GM21360 (cell line): Measurements from ENCODE around the gene BANF2.
"Not testable (repeated sequence)": the region's sequence is repeated elsewhere in the genome, so short reads cannot be mapped to it uniquely, and the experiment has no call there.

Source experiments
- ATAC-seq: cut with Tn5 transposase; IDR thresholded peaks from one replicate; pipeline ENCODE4 v1.9.1; 2021; ENCODE audit warnings: mild to moderate bottlenecking, moderate library complexity; ENCODE audit not compliant: unreplicated experiment

The BANF2 gene

GRCh38 chr20:17699931-17700351 lies at the start of gene BANF2:
TSS of gene BANF2 (plus strand) at chr20:17699966. CDS start at chr20:17725026, 25,060 bp downstream.
- ATAC-seq: no peak

GRCh38 chr20:17650301-17651128 lies 49.3 kb upstream of the BANF2 start:
- ATAC-seq: no peak

- ATAC-seq: no peak
Measured at GRCh38 chr20:17651129-17651759, 48.5 kb upstream of the BANF2 start.

GRCh38 chr20:17651760-17652388 lies 47.9 kb upstream of the BANF2 start:
- no peak for ATAC-seq

- ATAC-seq: no peak
Measured at GRCh38 chr20:17652411-17652810, 47.4 kb upstream of the BANF2 start.

GRCh38 chr20:17653835-17654648 lies 45.7 kb upstream of the BANF2 start:
- ATAC-seq: no peak

- ATAC-seq: no peak
Measured at GRCh38 chr20:17654649-17655285, 45.0 kb upstream of the BANF2 start.

- no peak for ATAC-seq
Measured at GRCh38 chr20:17655286-17655651, 44.5 kb upstream of the BANF2 start.

- ATAC-seq: no peak
Measured at GRCh38 chr20:17655865-17656479, 43.8 kb upstream of the BANF2 start.

GRCh38 chr20:17657079-17657825 lies 42.5 kb upstream of the BANF2 start:
- no peak for ATAC-seq

- ATAC-seq: no peak
Measured at GRCh38 chr20:17657898-17658647, 41.7 kb upstream of the BANF2 start.

- ATAC-seq: no peak
Measured at GRCh38 chr20:17658648-17658993, 41.1 kb upstream of the BANF2 start.

- not testable (repeated sequence) for ATAC-seq
Measured at GRCh38 chr20:17659344-17659743, 40.4 kb upstream of the BANF2 start.

- ATAC-seq: no peak
Measured at GRCh38 chr20:17659801-17660200, 40.0 kb upstream of the BANF2 start.

GRCh38 chr20:17660667-17661066 lies 39.1 kb upstream of the BANF2 start:
- ATAC-seq: no peak

- no peak for ATAC-seq
Measured at GRCh38 chr20:17661121-17661744, 38.5 kb upstream of the BANF2 start.

GRCh38 chr20:17662333-17663039 lies 37.3 kb upstream of the BANF2 start:
- no peak for ATAC-seq

- no peak for ATAC-seq
Measured at GRCh38 chr20:17663040-17663399, 36.7 kb upstream of the BANF2 start.
